ENCODE measurements around the gene SUCLG2. TPM values are rescaled to one million over a fixed set of nuclear protein-coding genes. Genes with fewer than 3 reads are reported as not detected.
A peak's percentile ranks its signal among the peaks of the same experiment; 100 is the strongest.

The SUCLG2 gene
- total RNA-seq, 2 donors from 2014 or later = 42.0 to 50.4 TPM

DNA sequence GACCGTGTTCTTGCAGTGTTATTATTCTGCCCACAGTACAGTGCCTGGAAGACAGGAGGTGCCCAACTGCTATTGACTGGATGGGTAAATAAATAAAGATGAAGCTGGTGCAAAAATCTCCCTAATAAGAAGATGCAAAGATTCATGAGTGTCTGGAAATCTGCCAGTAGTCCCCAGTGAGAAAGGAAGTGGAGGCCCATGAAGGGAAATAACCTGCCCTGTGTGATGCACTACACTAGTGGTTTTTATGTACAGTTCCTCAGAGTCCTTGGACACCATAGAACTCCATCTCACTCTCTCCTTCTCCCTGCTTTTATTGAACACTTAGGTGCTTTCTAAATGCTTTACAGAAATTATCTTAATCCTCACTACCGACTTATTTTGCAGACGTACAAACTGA is 8.3 kb upstream of the SUCLG2 start:
- ATAC-seq = no peak
- DNase-seq = no peak
- TF ChIP-seq, protein P1, sequence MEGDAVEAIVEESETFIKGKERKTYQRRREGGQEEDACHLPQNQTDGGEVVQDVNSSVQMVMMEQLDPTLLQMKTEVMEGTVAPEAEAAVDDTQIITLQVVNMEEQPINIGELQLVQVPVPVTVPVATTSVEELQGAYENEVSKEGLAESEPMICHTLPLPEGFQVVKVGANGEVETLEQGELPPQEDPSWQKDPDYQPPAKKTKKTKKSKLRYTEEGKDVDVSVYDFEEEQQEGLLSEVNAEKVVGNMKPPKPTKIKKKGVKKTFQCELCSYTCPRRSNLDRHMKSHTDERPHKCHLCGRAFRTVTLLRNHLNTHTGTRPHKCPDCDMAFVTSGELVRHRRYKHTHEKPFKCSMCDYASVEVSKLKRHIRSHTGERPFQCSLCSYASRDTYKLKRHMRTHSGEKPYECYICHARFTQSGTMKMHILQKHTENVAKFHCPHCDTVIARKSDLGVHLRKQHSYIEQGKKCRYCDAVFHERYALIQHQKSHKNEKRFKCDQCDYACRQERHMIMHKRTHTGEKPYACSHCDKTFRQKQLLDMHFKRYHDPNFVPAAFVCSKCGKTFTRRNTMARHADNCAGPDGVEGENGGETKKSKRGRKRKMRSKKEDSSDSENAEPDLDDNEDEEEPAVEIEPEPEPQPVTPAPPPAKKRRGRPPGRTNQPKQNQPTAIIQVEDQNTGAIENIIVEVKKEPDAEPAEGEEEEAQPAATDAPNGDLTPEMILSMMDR (IDR thresholded peaks at IDR 0.05) = no peak
- TF ChIP-seq POLR2A (IDR thresholded peaks at IDR 0.05) = no peak
- intact Hi-C loops (cut with DNase I) = no loop called here
- Histone ChIP-seq H3K27me3 (no peaks in the 10 kb centered on the region), H3K4me3 (no peak overlapping the region), H3K9me3 (no peaks in the 10 kb centered on the region), H3K27ac (no peak overlapping the region), H3K4me1 (peaks cover 3% of the 10 kb centered on the region), H3K36me3 (replicated peaks in 1 of 2; ENCODE audit: insufficient read depth in 1 of 2, low read depth in 2 of 2) (no peaks in the 10 kb centered on the region)
- 92 to 96% methylated on average over 3 of the region's 3 CpGs for WGBS, 2 donors

DNA sequence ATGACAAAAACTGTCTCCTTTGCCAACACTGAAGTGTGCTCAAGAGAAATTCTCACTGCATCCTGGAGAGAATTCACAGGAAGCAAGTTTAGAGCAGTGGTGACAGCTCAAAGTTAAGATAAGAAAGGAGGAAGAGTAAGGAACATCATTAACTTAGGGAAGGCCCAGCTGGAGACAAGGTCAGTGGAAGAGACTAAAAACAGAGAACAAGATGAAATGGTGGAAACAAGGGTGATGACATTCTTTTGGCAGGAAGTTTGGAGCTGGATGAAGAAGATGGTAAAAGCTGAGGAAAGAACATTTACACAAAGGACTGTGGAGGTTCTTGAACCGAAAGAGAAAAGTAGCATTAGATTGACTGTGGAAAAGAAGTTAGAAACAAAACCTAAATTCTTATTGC is 6.7 kb upstream of the SUCLG2 start:
- intact Hi-C loops (cut with DNase I) = no loop called here

DNA sequence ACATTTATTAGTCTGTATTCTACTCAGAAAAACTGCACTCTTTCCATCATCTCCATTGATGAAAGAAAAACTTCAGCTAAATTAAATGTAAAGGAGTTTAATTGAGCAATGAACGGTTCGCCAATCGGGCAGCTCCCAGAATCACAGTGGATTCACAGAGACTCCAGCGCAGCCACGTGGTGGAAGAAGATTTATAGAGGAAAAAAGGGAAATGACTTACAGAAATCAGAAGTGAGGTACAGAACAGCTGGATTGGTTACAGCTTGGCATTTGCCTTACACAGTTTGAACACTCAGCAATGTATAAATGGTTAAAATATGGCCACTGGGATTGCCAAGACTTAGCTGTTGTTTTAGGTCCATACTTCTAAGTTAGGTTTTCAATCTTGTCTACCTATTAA is 2.8 kb upstream of the SUCLG2 start:
- Histone ChIP-seq H3K27ac (no peak overlapping the region), H3K27me3 (no peaks in the 10 kb centered on the region), H3K4me1 (peaks cover 24% of the 10 kb centered on the region), H3K9me3 (no peaks in the 10 kb centered on the region), H3K4me3 (no peak overlapping the region), H3K36me3 (replicated peaks in 1 of 2; ENCODE audit: insufficient read depth in 1 of 2, low read depth in 2 of 2) (no peaks in the 10 kb centered on the region)
- DNase-seq (no peak), ATAC-seq (no peak)
- TF ChIP-seq, protein P1 (IDR thresholded peaks at IDR 0.05) = no peak
- no peak for TF ChIP-seq POLR2A (IDR thresholded peaks at IDR 0.05)
- intact Hi-C loops (cut with DNase I) = no loop called here
- 79 to 87% methylated on average over 5 of the region's 5 CpGs for WGBS, 2 donors

More for the DNA sequence above, 6.7 kb upstream of the SUCLG2 start:
- TF ChIP-seq, protein P1 (IDR thresholded peaks at IDR 0.05) = no peak
- TF ChIP-seq POLR2A (IDR thresholded peaks at IDR 0.05) = no peak
- Histone ChIP-seq H3K27ac (no peak overlapping the region), H3K4me1 (peaks cover 3% of the 10 kb centered on the region), H3K27me3 (no peaks in the 10 kb centered on the region), H3K9me3 (no peaks in the 10 kb centered on the region), H3K4me3 (no peak overlapping the region), H3K36me3 (replicated peaks in 1 of 2; ENCODE audit: insufficient read depth in 1 of 2, low read depth in 2 of 2) (no peaks in the 10 kb centered on the region)
- no peak for DNase-seq
- 72 to 96% methylated on average over 1 of the region's 1 CpG for WGBS, 2 donors
- no peak for ATAC-seq

DNA sequence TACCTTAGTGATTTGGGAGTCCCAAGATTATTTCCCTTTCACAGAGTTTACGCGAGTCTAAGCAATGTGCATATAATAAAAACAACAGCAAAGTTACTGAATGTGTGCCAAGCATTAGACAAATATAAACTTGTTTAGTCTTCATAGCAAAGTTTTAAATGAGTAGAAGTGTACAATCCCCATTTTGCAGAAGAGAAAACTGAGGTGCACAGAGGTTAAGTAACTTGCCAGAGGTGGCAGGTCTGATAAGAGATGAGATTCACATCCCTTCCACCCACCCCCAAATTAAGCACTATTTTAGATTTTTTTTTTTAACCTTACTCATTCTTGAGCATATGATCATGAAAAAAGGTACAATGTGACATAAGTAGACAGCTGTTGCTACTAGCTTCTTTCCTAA is 2.2 kb upstream of the SUCLG2 start:
- no peak overlapping the region for H3K4me3 ChIP-seq
- no peaks in the 10 kb centered on the region for H3K36me3 ChIP-seq (replicated peaks in 1 of 2; ENCODE audit: insufficient read depth in 1 of 2, low read depth in 2 of 2)
- no peak overlapping the region for H3K27ac ChIP-seq
- no peak for DNase-seq
- 90 to 91% methylated on average over 2 of the region's 2 CpGs for WGBS, 2 donors
- peaks cover 25% of the 10 kb centered on the region for H3K4me1 ChIP-seq
- intact Hi-C loops (cut with DNase I) = no loop called here
- H3K9me3 ChIP-seq = no peaks in the 10 kb centered on the region
- no peaks in the 10 kb centered on the region for H3K27me3 ChIP-seq
- no peak for TF ChIP-seq POLR2A (IDR thresholded peaks at IDR 0.05)
- TF ChIP-seq, protein P1 (IDR thresholded peaks at IDR 0.05) = no peak
- ATAC-seq = no peak

DNA sequence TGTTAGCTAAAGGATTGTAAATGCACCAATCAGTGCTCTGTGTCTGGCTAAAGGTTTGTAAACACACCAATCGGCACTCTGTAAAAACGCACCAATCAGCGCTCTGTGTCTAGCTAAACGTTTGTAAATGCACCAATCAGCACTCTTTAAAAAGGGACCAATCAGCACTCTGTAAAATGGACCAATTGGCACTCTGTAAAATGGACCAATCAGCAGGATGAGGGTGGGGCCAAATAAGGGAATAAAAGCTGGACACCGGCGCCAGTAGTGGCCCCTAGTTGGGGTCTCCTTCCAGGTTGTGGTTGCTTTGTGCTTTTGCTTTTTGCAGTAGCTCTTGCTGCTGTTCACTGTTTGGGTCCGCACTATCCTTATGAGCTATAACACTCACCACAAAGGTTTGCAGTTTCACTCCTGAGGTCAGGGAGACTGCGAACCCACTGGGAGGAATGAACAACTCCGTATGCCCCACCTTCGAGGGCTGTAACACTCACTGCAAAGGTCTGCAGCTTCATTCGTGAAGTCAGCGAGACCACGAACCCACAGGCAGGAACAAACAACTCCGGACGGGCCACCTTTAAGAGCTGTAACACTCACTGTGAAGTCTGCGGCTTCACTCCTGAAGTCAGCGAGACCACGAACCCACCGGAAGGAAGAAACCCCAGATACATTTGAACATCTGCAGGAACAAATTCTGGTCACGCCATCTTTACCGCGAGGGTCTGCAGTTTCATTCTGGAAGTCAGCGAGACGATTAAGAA is 1.1 kb upstream of the SUCLG2 start:
- Histone ChIP-seq H3K36me3 (replicated peaks in 1 of 2; ENCODE audit: insufficient read depth in 1 of 2, low read depth in 2 of 2) (no peaks in the 10 kb centered on the region), H3K27me3 (no peaks in the 10 kb centered on the region), H3K4me3 (no peak overlapping the region), H3K4me1 (peaks cover 33% of the 10 kb centered on the region), H3K27ac (peak overlapping the region in 2 of 4 donors; percentile 91 to 96), H3K9me3 (no peaks in the 10 kb centered on the region)
- ATAC-seq (no peak), DNase-seq (peak in 3 of 4 donors; percentile 14 to 53 (median 30))
- WGBS, 2 donors = 67 to 90% methylated on average over 24 of the region's 24 CpGs
- intact Hi-C loops (cut with DNase I) = no loop called here
- TF ChIP-seq, protein P1 (IDR thresholded peaks at IDR 0.05) = no peak
- TF ChIP-seq POLR2A (IDR thresholded peaks at IDR 0.05) = peak in 1 of 3 donors; percentile 26

Measured in body of pancreas (tissue), 4 donors.